ENCODE data around the gene SEC24A. TPM values are rescaled to one million over a fixed set of nuclear protein-coding genes. Genes with fewer than 3 reads are reported as not detected.
A peak's percentile ranks its signal among the peaks of the same experiment; 100 is the strongest.
"Not testable (repeated sequence)": the region's sequence is repeated elsewhere in the genome, so short reads cannot be mapped to it uniquely, and the experiment has no call there.

The SEC24A gene
- total RNA-seq = 6.8 TPM
- long read RNA-seq, full-length matches to known transcripts = 1 of 3 reads
- long read RNA-seq, partial matches to known transcripts = 2 of 3 reads
- long read RNA-seq, other reads (novel, unspliced or antisense) = 0 of 3 reads

DNA sequence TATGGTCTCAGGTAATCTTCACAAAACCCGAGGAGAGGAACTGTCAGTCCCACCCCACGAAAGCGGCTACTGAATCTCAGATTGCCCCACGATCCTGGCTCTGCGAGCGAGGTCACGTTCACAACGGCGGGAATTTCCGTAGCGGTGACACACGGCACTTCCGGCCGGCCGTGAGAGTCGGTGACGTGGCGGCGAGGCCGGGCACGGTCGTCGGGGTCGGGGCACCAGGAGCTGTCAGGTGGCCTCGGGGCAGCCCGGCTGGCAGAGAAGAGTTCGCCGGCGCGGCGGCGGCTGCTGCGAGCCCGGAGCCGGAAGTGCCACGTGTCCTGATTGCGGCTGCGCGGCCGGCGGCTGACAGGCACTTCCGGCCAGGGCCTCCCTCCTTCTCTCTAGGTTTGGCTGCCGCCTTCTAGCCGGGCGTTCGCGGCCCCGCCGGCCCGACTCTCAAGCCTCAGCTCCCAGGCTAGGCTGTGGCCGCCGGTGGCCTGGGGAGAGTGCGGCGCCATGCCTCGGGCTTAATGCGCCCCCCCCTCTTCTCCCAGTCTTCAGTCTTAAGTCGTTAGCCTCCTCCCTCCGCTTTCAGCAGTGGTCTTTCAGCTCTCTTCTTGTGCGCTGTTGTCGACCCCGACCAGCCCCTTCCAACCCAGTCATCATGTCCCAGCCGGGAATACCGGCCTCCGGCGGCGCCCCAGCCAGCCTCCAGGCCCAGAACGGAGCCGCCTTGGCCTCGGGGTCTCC lies at the start of gene SEC24A:
Gene SEC24A, plus strand, starts transcription at position 361 of the 738 bp plus-strand sequence. Its CDS starts 292 bp downstream, at position 653.
- DNase-seq (peak; percentile 95), ATAC-seq (peak; percentile 98)
- intact Hi-C loops (cut with micrococcal nuclease) = no loop called here

DNA sequence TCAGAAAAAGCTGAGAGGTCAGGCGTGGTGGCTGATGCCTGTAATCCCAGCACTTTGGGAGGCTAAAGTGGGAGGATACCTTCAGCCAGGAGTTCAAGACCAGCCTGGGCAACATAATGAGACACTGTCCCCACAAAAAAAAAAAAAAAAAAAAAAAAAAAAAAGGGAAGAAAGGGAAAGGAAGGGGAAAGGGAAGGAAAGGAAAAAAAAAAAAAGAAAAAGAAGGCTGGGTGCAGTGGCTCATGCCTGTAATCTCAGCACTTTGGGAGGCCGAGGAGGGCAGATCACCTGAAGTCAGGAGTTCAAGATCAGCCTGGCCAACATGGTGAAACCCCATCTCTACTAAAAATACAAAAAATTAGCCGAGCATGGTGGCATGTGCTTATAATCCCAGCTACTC lies 48.8 kb upstream of the SEC24A start:
- intact Hi-C loops (cut with micrococcal nuclease); DNase-seq; ATAC-seq: not testable (repeated sequence)

DNA sequence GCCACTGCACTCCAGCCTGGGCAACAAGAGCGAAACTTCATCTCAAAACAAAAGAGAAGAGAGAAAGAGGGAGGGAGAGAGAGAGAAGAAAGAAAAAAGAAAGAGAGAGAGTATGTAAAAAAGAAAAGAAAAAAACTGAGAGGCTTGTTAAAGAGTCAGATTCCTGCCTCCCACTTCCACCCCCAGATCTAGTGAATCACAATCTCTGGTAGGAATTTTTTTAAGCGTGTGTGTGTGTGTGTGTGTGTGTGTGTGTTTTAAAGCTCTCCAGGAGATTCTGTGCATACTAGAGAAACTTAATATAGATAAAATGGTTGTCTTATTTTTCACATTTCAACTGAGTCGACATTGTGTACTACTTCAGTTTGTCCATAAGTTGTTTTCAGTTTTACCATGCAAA lies 48.0 kb upstream of the SEC24A start:
- intact Hi-C loops (cut with micrococcal nuclease) = no loop called here
- ATAC-seq = no peak
- no peak for DNase-seq

DNA sequence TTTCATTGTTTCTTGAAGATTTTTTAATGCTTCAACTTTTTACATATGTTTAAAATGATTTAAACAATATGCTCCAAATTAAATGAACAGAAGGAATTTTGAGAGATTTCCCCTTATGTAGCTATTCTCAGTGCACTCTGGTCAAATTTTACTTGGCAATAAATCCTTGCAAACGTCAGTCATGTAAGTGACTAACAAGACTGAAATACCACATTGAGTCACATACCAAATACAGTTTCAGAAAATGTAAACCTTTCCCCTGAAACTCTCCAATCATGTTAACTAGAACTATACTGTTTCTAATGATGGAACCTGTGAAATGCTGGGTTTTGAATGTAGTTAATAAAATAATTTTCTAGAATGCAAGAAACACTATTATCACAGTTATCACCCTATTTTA lies 45.5 kb upstream of the SEC24A start:
- intact Hi-C loops (cut with micrococcal nuclease) = no loop called here
- ATAC-seq (no peak), DNase-seq (no peak)

DNA sequence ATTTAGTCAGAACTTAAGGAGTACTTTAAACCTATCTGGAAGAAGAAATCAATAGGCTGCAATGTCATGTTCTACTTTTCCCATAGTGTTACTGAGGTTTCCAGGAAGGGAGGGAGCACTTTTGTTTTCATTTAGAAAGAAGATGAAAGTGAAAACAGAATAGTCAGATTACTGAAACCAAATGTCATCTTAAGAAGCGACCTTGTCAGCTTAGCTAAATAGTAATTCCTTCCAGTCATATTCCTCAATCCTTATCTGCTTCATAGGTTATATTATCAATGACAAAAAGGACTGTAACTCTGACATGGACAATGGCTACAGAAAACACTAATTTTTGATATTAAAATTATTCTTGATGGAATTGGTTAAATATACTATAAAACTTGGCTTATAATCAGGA lies 43.7 kb upstream of the SEC24A start:
- DNase-seq (no peak), ATAC-seq (no peak)
- intact Hi-C loops (cut with micrococcal nuclease) = no loop called here

DNA sequence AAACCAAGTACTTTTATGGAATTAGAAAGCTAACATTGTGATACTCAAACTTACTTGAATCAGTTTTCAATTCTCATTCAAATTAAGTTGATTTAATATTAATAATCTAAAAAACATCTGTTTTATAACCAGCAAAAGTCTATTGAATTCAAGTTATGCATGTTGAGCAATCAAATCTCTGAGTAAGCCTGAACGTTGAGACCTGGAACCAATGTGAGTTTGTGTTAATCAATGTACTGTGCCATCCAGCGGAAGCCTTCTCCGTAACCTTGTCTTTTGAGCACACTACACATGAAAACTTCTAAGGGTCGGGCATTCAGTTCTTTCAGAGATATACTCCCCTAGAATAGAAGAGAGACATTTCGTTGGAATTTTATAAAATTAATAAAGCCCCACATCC lies 41.9 kb upstream of the SEC24A start:
- no peak for DNase-seq
- ATAC-seq = no peak
- intact Hi-C loops (cut with micrococcal nuclease) = no loop called here

DNA sequence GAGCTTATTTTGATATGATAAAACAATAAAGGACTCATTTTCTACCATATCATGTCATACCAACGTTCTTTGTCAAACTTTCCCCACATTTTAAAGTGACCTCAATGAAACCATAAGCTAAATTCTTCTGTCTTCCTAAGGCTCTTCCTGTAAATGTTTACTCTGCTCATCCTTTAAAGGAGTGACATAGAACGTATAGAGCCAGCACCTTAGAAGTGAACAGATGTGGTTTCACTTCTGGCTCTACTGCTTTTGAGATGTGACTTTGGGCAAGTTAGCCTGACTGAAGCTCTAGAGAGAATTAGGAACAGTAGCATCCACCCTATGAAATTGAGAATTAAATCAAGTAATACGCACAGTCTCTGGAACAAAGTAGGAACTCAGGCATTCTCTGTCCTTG lies 40.0 kb upstream of the SEC24A start:
- intact Hi-C loops (cut with micrococcal nuclease) = no loop called here
- DNase-seq = no peak
- no peak for ATAC-seq

DNA sequence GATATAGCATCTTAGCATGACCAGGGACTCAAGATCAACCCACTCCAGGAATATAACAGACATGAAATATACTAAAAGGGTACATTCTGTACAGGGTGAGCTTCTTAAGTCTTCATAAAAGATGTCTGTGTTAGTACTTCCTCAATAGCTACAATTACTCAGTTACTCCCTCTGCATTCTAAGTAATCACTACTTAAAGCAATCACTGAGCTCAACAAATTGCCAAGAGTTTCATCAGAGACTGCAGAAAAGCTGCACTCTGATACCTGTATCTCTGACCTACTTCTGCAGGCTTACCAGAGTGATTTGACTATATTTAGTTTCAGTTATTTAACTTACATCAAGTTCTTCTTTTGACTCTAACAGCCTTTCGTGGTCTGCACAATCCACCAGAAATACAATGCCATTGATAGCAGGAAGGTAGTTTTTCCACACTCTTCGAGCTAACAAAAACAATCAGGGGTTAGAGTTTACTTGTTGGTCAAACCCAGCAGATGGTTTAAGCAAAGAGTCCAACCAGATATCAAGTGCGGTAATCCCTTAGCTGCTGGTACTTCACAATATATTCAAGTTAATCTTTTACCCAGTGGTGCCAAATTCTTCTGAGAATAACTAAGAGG lies 39.2 kb upstream of the SEC24A start:
- intact Hi-C loops (cut with micrococcal nuclease) = no loop called here
- no peak for DNase-seq
- peak; percentile 56 for ATAC-seq

DNA sequence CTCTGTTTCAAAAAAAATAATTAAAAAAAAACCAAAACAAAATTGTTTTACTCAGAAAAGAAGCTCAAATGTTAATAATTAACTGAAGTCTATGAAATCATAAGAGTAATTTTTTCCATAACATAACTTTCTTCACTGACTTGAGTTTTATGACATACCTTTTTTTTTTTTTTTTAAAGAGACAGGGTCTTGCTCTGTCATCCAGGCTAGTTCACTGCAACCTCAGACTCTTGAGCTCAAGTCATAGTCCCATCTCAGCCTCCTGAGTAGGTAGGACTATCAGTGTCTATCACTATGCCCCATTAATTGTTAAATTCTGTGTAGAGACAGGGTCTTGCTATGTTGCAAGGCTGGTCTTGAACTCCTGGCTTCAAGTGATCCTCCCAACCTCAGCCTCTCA lies 37.9 kb upstream of the SEC24A start:
- DNase-seq (no peak), ATAC-seq (no peak)
- intact Hi-C loops (cut with micrococcal nuclease) = no loop called here

DNA sequence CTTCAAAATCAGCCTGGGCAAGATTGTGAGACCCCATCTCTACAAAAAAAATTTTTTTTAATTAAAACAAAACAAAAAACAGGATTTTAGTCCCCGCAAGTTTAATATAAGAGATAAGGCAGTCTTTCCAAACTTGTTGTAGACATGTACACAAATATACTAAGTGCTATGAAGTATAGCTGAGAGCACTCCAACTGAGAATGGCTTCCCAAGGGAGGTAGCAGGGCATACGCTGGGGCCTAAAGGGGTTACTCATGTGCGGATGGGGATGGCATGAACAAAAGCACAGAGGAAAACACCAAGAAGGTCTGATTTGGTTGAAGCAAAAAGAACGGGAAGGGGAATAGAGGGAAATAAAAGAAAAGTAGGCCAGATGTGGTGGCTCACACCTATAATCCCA lies 37.1 kb upstream of the SEC24A start:
- no peak for ATAC-seq
- no peak for DNase-seq
- intact Hi-C loops (cut with micrococcal nuclease) = no loop called here

DNA sequence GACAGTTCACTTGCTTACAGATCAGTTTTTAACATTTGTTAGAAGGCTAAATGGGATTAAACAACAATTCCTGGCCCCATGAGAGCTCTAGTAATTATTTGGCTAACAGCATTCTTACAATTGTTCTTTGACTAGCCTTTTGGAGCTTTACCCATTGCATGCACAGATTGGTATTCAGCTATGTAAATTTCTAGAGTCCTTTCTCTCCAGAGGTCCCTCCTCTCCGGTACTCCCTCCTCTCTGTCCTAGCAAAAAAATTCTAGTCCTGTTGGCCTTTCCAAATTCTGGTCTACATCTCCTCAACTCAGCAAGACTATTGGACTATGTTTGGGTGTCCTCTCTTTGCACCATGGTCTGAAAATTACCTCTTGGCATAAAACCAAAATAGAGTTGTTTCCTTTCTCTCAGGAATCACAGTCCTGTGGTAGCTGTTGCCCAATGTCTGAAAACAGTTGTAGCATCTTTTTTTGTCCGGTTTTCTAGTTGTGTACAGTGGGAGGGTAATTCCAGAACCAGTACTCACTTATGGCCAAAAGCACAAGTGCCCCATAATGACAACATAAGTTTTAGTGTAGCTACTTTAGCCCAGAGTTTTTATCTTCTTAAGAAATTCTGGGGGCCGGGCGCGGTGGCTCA lies 34.0 kb upstream of the SEC24A start:
- intact Hi-C loops (cut with micrococcal nuclease) = no loop called here
- DNase-seq (no peak), ATAC-seq (no peak)

DNA sequence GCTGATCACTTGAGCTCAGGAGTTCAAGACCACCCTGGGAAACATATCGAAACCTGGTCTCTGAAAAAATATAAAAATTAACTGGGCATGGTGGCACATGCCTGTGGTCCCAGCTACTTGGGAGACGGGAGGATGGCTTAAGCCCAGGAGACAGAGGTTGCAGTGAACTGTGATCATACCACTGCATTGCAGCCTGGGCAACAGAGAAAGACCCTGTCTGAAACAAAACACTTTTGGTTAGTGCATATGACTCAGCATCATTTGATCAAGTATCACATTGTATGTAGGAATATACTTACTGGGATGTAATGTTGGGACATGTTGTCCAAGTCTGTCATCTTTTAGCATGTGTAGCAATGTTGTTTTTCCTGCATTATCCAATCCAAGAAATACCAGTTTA lies 28.0 kb upstream of the SEC24A start:
- no peak for ATAC-seq
- intact Hi-C loops (cut with micrococcal nuclease) = no loop called here
- DNase-seq = no peak

DNA sequence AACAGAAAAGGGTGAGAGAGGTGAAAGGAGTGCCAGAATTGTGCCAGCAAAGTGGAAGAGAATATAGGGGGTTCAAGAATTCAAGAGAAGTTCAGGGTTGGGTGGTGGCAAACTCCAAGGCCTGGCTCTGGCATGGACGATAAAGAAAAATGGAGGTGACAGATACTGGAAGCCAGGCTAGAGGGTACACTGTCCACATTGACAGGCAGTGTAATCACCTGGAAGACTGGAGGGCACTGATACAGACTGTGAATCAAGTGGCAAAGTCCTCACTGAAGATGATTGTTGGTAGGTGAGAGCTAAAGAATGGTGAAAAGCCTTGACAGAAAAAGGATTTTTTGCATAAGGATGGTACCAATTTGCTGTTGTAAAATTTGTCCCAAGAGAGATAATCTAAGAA lies 23.0 kb upstream of the SEC24A start:
- intact Hi-C loops (cut with micrococcal nuclease) = no loop called here
- ATAC-seq (peak; percentile 44), DNase-seq (no peak)

DNA sequence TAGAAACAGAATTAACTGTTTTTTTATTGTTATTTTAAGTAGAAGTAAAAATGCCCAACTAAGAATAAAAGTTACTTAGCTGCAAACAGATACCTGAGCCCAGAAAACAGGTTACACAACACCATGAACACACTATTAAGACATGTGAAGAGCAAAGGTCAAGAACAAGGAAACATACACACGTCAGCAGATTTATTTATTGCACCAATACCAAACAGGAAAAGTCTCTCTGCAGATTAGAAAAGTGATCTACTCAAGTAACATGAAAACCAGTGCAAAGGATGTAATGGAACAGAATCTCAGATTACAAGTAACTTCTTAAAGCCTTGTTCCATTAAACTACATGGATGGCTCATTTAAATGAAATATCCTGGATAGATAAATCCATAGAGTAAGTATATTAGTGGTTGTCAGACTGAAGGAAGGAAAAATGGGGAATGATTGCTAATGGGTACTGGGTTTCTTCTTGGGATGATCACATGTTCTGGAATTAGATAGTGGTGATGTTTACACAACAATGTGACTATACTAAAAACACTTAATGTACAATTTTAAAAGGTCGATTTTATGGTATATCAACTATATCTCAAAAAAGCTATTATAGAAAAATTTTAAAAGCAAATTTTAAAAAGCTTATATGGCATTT lies 22.1 kb upstream of the SEC24A start:
- DNase-seq = no peak
- intact Hi-C loops (cut with micrococcal nuclease) = no loop called here
- ATAC-seq = peak; percentile 55

DNA sequence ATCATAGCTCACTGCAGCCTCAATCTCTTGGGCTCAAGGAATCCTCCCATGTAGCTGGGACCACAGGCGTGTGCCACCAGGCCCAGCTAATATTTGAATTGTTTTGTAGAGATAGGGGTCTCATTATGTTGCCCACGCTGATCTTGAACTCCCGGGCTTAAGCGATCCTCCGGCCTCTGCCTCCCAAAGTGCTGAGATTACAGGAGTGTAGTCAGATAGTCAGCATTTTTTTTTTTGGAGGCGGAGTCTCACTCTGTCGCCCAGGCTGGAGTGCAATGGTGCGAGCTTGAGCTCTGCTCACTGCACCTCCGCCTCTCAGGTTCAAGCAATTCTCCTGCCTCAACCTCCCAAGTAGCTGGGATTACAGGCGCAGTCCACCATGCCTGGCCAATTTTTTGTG lies 14.4 kb upstream of the SEC24A start:
- DNase-seq (no peak), ATAC-seq (no peak)
- intact Hi-C loops (cut with micrococcal nuclease) = no loop called here

DNA sequence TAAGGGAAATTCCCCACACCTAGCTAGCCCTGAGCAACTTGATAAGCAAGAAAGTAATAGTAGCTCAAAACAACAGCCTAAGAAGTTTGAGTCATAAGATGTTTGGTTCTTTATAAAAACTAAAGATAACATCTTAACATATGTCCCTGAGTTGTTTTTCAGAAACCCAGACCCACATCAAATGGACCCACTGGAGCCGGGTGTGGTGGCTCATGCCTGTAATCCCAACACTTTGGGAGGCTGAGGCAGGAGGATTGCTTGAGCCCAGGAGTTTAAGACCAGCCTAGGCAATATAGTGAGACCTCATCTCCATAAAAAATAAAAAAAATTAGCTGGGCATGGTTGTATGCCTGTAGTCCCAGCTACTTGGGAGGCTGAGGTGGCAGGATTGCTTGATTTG lies 13.2 kb upstream of the SEC24A start:
- ATAC-seq; intact Hi-C loops (cut with micrococcal nuclease); DNase-seq: not testable (repeated sequence)

DNA sequence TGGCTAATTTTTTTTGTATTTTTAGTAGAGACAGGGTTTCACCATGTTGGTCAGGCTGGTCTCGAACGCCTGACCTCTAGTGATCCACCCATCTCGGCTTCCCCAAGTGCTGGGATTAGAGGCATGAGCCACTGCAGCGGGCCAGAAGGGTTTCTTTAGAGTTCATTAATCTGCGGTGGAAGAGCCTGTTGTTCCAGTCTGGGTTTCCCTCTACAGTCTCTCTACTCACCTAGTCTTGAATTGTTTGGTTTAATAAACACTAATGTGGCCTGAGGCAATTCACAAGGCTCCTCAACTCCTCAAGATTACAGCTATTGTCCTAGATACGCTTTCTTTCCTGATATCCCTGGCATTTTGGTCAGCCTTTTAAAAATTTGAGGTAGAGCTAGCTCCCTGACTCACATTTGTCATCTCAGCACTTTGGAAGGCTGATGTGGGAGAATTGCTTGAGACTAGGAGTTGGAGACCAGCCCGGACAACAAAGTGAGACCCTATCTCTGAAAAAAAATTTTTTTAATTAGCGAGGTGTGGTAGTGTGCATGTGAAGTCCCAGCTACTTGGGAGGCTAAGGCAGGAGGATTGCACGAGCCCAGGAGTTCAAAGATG lies 11.4 kb upstream of the SEC24A start:
- no peak for DNase-seq
- intact Hi-C loops (cut with micrococcal nuclease) = no loop called here
- no peak for ATAC-seq

DNA sequence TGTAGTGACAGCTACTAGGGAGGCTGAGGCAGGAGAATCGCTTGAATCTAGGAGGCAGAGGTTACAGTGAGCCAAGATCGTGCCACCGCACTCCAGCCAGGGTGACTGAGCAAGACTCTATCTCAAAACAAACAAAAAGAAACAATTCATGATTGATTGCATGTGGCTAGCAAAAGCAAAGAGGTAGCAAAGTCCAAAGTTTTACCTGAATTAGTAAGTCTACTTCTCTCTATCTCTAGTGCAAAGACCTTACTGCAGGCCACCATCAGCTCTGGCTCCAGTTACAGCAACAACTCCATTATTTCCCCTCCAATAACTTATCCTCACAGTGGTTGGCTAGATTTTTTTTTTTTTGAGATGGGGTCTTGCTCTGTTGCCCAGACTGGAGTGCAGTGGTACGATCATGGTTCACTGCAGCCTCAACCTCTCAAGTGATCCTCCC lies 9.8 kb upstream of the SEC24A start:
- ATAC-seq (no peak), DNase-seq (no peak)
- intact Hi-C loops (cut with micrococcal nuclease) = no loop called here

DNA sequence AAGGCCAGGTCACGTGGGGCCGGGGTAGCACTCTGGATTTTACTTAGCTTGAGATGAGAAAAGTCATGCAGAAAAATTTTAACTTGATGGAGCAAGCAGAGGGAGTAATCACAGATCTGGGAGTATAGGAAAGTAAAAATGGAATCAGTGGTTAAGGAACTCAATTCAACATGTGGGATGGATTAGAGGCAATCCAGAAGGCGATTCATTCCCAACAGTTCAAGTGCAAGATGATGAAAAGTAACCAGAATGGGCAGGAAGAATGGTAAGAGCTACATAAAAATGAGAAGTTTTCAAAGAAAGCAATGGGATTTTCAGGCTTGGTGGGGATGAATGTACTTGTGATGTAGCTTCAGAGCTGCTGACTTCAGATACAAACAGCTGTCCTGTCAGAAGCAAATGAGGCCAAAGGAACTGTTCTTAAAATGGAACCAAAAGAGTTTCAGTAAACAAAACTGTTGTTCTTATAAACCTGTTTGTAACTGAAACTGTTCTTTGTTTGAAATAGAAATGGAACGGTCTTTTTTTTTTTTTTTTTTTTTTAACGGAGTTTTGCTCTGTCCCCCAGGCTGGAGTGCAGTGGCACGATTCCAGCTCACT lies 5.6 kb upstream of the SEC24A start:
- ATAC-seq (no peak), DNase-seq (no peak)
- intact Hi-C loops (cut with micrococcal nuclease) = no loop called here

All from left ventricle myocardium superior (tissue), 1 donor.